IPS DF 19.7 (cell line): ENCODE data around the gene BAX.

ENCODE experiments used
- DNase-seq: peaks from one replicate; pipeline ENCODE4 v3.0.0-alpha.2; 2013; ENCODE audit warnings: low read depth, low spot score

Gene BAX

GRCh38 chr19:48928164-48929025 lies 26.3 kb upstream of the BAX start:
- no peak for DNase-seq

GRCh38 chr19:48933382-48933932 lies 21.2 kb upstream of the BAX start, which contains the start of gene DHDH:
Gene DHDH, plus strand, starts transcription at chr19:48933699. Its CDS starts 23 bp downstream, at chr19:48933722.
- peak; percentile 95 for DNase-seq

DNA sequence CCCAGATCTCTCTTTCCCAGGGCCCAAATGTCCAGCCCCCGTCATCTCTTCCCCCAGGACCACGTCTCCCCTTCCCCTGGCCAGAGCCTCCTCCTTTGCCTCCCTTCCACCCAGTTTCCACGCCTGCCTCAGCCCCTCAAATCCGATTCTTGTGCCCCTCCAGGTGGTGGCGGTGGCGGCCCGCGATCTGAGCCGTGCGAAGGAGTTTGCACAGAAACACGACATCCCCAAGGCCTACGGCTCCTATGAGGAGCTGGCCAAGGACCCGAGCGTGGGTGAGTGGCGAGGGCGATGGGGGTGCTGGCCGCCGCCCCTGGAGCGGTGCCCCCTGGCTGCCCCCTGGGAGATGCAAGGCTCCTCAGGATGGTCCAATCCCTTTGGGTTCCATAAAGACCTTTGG lies 19.8 kb upstream of the BAX start:
- no peak for DNase-seq

DNA sequence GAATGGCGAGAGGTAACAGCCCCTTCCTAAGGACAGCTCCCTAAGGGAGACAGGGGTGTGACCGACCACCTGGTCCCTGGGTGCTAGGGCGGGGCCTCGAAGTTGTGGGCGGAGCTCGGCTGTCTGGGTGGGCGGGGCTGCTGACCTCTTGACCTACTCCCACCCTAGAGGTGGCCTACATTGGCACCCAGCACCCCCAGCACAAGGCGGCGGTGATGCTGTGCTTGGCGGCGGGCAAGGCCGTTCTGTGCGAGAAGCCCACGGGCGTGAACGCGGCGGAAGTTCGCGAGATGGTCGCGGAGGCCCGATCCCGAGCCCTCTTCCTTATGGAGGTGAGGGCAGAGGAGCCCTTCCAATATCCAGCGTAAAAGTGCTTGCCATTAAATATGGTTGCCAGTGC lies 18.8 kb upstream of the BAX start:
- no peak for DNase-seq

DNA sequence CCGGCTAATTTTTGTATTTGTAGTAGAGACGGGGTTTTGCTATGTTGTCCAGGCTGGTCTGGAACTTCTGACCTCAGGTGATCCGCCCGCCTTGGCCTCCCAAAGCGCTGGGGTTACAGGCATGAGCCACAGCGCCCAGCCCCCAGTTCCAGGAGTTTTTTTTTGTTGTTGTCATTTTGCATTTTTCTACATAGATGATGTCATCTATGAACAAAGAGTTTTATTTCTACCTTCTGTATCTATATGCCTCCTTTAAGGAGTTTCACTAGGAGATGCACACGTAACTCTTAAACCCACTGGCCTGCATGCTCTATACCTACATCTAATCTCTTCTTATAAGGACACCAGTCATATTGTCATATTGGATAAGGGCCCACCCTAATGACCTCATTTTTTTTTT lies 16.4 kb upstream of the BAX start:
- no peak for DNase-seq

DNA sequence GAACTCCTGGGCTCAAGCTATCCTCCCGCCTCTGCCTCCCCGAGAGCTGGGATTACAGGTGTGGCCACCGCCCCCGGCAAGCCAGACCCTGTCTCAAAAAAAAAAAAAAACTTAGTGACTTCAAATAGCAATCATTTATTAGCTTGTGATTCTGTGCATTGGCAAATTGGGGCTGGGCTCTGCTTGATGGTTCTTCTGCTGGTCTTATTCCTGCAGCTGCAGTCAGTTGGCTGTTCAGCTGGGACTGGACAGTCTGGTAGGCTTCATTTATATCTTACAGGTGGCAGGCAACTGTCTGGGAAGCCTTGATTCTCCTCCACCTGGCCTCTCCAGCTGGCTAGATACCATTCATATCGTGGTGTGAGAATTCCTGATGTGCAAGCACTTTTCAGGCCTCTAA lies 13.8 kb upstream of the BAX start:
- DNase-seq, result no peak

GRCh38 chr19:48943081-48943480 lies 11.6 kb upstream of the BAX start:
- DNase-seq, result no peak

- DNase-seq, result no peak
Measured at GRCh38 chr19:48945415-48945814, 9.3 kb upstream of the BAX start.

GRCh38 chr19:48945817-48946216 lies 8.9 kb upstream of the BAX start:
- no peak for DNase-seq

- DNase-seq, result no peak
Measured at GRCh38 chr19:48946463-48947257, 8.0 kb upstream of the BAX start.

DNA sequence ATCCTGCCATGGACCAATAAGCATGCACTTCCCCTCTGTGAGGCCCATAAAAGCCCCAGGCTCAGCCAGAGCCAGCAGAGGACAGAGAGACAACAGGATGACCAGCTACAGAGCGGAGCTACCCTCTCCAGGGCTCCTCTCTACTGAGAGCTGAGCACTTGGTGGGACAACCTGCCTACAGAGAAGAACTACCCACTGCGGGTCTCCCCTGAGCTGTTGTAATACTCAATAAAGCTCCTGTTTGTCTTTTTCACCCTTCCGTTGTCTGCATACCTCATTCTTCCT lies 7.5 kb upstream of the BAX start:
- DNase-seq, result no peak

DNA sequence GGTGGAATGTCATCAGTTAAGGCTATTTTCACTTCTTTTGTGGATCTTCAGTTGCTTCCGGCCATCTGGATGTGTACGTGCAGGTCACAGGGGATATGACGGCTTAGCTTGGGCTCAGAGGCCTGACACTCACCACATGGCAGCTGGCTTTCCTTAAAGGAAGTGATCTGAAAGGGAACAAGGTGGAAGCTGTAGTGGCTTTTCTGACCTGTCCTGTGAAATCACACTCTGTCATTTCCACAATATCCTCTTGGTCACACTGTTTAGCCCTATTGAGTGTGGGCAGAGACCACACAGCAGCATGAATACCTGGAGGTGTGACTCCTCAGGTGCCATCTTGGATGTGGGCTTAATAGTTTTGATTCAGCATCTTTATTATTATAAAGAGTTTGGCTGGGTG lies 4.5 kb upstream of the BAX start:
- DNase-seq, result no peak

DNA sequence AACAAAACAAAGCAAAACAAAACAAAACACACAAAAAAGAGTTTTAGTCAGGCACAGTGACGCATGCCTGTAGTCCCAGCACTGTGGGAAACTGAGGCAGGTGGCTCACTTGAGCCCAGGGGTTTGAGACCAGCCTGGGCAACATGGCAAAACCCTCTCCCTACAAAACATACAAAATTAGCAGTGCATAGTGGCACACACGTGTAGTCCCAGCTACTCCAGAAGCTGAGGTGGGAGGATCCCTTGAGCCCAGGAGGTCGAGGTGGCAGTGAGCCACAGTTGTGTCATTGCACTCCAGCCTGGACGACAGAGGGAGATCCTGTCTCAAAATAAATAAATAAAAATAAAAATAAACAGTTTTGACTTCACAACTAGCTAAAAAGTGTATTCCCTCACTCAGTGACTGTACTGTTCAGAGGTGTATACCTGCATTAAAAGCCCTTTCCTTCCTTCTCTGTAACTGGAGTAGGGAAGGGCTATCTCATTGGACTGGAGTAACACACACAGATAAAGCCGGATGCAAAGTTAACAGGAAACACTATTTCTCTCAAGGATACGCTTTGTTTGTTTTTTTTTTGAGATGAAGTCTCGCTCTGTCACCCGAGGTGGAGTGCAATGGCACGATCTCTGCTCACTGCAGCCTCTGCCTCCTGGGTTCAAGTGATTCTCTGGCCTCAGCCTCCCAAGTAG lies 3.7 kb upstream of the BAX start:
- DNase-seq, result no peak

DNA sequence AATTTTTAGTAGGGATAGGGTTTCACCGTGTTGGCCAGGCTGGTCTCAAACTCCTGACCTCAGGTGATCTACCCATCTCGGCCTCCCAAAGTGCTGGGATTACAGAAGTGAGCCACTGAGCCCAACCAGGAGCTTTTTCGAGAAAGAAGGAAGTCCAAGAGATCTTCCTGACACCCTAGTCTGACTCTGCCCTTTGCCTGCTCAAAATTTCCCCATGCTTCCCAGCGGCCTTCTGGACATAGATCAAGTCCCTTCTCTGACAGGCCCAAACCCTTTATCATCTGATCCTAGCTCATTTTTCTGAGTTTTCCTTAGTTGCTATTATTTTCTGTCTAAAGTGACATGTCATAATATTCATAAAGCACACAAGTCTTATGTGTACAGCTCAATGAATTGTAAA lies 1.5 kb upstream of the BAX start:
- DNase-seq, result no peak

GRCh38 chr19:48953990-48954594 lies 583 bp upstream of the BAX start:
- DNase-seq, result no peak

GRCh38 chr19:48955308-48955958 lies 758 bp downstream of the BAX start:
- DNase-seq, result no peak

- DNase-seq, result no peak
Measured at GRCh38 chr19:48958006-48958405, 3.3 kb downstream of the BAX start.

GRCh38 chr19:48959341-48960239 lies 4.9 kb downstream of the BAX start:
- DNase-seq, result no peak

DNA sequence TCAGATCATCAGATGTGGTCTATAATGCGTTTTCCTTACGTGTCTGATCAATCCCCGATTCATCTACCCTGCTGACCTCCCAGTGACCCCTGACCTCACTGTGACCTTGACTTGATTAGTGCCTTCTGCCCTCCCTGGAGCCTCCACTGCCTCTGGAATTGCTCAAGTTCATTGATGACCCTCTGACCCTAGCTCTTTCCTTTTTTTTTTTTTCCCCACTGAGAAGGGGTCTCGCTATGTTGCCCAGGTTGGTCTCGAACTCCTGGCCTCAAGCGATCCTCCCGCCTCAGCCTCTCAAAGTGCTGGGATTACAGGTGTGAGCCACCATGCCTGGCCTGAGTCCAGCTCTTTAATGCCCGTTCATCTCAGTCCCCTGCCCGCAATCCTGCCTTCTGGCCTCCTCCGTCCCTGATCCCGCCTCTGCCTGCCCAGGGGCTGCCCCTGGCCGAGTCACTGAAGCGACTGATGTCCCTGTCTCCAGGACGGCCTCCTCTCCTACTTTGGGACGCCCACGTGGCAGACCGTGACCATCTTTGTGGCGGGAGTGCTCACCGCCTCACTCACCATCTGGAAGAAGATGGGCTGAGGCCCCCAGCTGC lies 6.5 kb downstream of the BAX start:
- no peak for DNase-seq

DNA sequence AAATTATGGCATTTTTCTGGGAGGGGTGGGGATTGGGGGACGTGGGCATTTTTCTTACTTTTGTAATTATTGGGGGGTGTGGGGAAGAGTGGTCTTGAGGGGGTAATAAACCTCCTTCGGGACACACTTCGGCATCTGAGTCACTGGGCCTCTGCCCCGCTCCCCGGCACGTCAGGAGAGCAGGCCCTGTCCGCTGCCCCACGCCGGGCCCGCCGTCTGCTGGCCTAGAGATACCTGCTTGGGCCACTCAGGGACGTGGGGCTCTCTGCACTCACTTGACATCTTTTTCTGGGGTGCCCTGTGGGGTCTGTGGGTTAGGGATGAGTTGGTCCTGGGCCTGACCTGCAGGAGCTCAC lies 7.0 kb downstream of the BAX start:
- DNase-seq, result no peak
